Coronary artery (tissue), 2 donors: ENCODE data around the gene STK24.

Experiments
- DNase-seq: peaks from one replicate; pipeline ENCODE4 v3.0.0-alpha.2; 2017; ENCODE audit warnings: low spot score
- H3K27ac ChIP-seq, 2 donors: fragments of 200-600 bp; sonication (generic); one replicate each; pipeline ENCODE4 v1.5.1; 2016 to 2019
- H3K4me3 ChIP-seq: fragments of 200-600 bp; sonication (generic); 2 replicates; pipeline ENCODE4 v1.5.1; 2016; ENCODE audit warnings: mild to moderate bottlenecking, moderate library complexity
- CTCF ChIP-seq: fragments of 200-600 bp; sonication (generic); IDR thresholded peaks from one replicate; pipeline ENCODE4 v1.5.1; 2019; ENCODE audit warnings: antibody characterized with exemption

STK24 gene

GRCh38 chr13:98459171-98459681 lies 117.7 kb downstream of the STK24 start:
- no peak for TF ChIP-seq CTCF
- Histone ChIP-seq H3K27ac (no peak overlapping the region), H3K4me3 (no peak overlapping the region)
- DNase-seq: no peak

GRCh38 chr13:98458431-98458830 lies 118.5 kb downstream of the STK24 start:
- Histone ChIP-seq H3K4me3 (no peak overlapping the region), H3K27ac (no peak overlapping the region)
- TF ChIP-seq CTCF: no peak
- no peak for DNase-seq

- DNase-seq: no peak
- Histone ChIP-seq H3K4me3 (no peak overlapping the region), H3K27ac (no peak overlapping the region)
- TF ChIP-seq CTCF: no peak
Observed at GRCh38 chr13:98457053-98457452, 119.9 kb downstream of the STK24 start.

- TF ChIP-seq CTCF: no peak
- Histone ChIP-seq H3K27ac (peak overlapping the region in 1 of 2 donors; percentile 0), H3K4me3 (no peak overlapping the region)
- DNase-seq: no peak
Observed at GRCh38 chr13:98456413-98456845, 120.5 kb downstream of the STK24 start.

GRCh38 chr13:98454389-98454881 lies 122.5 kb downstream of the STK24 start:
- H3K27ac ChIP-seq: peak overlapping the region; percentile 35 to 84
- no peak for DNase-seq
- no peak overlapping the region for H3K4me3 ChIP-seq
- TF ChIP-seq CTCF: no peak

- Histone ChIP-seq H3K27ac (peak overlapping the region; percentile 46 to 84), H3K4me3 (no peak overlapping the region)
- no peak for DNase-seq
- no peak for TF ChIP-seq CTCF
Observed at GRCh38 chr13:98452851-98453843, 123.8 kb downstream of the STK24 start.
